GM21447 (cell line): ENCODE measurements around the gene GOLGA6C.
"Not testable (repeated sequence)": the region's sequence is repeated elsewhere in the genome, so short reads cannot be mapped to it uniquely, and the experiment has no call there.

Experiments used
- ATAC-seq: cut with Tn5 transposase; IDR thresholded peaks from one replicate; pipeline ENCODE4 v1.9.1; 2021; ENCODE audit not compliant: unreplicated experiment

Gene GOLGA6C

GRCh38 chr15:75252285-75252684, 5.8 kb upstream of the GOLGA6C start:
- not testable (repeated sequence) for ATAC-seq

GRCh38 chr15:75258620-75259343, 648 bp downstream of the GOLGA6C start:
- not testable (repeated sequence) for ATAC-seq

GRCh38 chr15:75259873-75260272, 1.7 kb downstream of the GOLGA6C start:
- not testable (repeated sequence) for ATAC-seq

GRCh38 chr15:75273751-75274359, 15.7 kb downstream of the GOLGA6C start:
- ATAC-seq, result not testable (repeated sequence)

- ATAC-seq, result peak; percentile 93
Measured at GRCh38 chr15:75274509-75275107, 16.5 kb downstream of the GOLGA6C start.

GRCh38 chr15:75275617-75276016, 17.5 kb downstream of the GOLGA6C start:
- not testable (repeated sequence) for ATAC-seq

- not testable (repeated sequence) for ATAC-seq
Measured at GRCh38 chr15:75278497-75278896, 20.4 kb downstream of the GOLGA6C start.

- ATAC-seq, result not testable (repeated sequence)
Measured at GRCh38 chr15:75282572-75282971, 24.4 kb downstream of the GOLGA6C start, which contains the start of gene GOLGA6D. Gene GOLGA6D (plus strand): TSS chr15:75282835. CDS start chr15:75282876, 41 bp downstream.

- not testable (repeated sequence) for ATAC-seq
Measured at GRCh38 chr15:75284152-75284551, 26.0 kb downstream of the GOLGA6C start.

- not testable (repeated sequence) for ATAC-seq
Measured at GRCh38 chr15:75293660-75294059, 35.5 kb downstream of the GOLGA6C start.

GRCh38 chr15:75298541-75299310, 40.6 kb downstream of the GOLGA6C start:
- not testable (repeated sequence) for ATAC-seq

- ATAC-seq, result not testable (repeated sequence)
Measured at GRCh38 chr15:75299311-75299688, 41.2 kb downstream of the GOLGA6C start.

GRCh38 chr15:75300026-75300425, 41.9 kb downstream of the GOLGA6C start:
- ATAC-seq, result not testable (repeated sequence)

GRCh38 chr15:75302318-75302717, 44.2 kb downstream of the GOLGA6C start:
- no peak for ATAC-seq

GRCh38 chr15:75302753-75303152, 44.6 kb downstream of the GOLGA6C start:
- ATAC-seq, result not testable (repeated sequence)

- ATAC-seq, result no peak
Measured at GRCh38 chr15:75306188-75306587, 48.1 kb downstream of the GOLGA6C start.

- no peak for ATAC-seq
Measured at GRCh38 chr15:75307778-75308390, 49.8 kb downstream of the GOLGA6C start.

GRCh38 chr15:75309711-75310110, 51.6 kb downstream of the GOLGA6C start:
- no peak for ATAC-seq

- ATAC-seq, result not testable (repeated sequence)
Measured at GRCh38 chr15:75312548-75312947, 54.4 kb downstream of the GOLGA6C start.

GRCh38 chr15:75313116-75313845, 55.1 kb downstream of the GOLGA6C start:
- ATAC-seq, result no peak
